GM10248 (cell line): ENCODE data around the gene SOX3.

ENCODE experiments used
- CTCF ChIA-PET: fragments of 300-600 bp; sonication (Branson Sonifier 250); formaldehyde crosslinking; extraction: SDS; loops from one replicate; lab custom pipeline; 2021; ENCODE audit warnings: antibody characterized with exemption; lab: Yijun Ruan, JAX
- POLR2A ChIA-PET: fragments of 350-650 bp; sonication (Branson Sonifier 250); formaldehyde crosslinking; extraction: SDS; loops from one replicate; lab custom pipeline; 2020; ENCODE audit warnings: antibody characterized with exemption; lab: Yijun Ruan, JAX
- DNase-seq: peaks from one replicate; pipeline ENCODE4 v3.0.0; 2012; ENCODE audit errors: extremely low spot score
- TF ChIP-seq, protein P1 (sequence below): IDR thresholded peaks from 2 replicates; pipeline ENCODE4 v1.5.1; 2012; ENCODE audit warnings: mild to moderate bottlenecking, low read depth; ENCODE audit errors: extremely low read depth, missing control alignments, control extremely low read depth

Gene SOX3

DNA sequence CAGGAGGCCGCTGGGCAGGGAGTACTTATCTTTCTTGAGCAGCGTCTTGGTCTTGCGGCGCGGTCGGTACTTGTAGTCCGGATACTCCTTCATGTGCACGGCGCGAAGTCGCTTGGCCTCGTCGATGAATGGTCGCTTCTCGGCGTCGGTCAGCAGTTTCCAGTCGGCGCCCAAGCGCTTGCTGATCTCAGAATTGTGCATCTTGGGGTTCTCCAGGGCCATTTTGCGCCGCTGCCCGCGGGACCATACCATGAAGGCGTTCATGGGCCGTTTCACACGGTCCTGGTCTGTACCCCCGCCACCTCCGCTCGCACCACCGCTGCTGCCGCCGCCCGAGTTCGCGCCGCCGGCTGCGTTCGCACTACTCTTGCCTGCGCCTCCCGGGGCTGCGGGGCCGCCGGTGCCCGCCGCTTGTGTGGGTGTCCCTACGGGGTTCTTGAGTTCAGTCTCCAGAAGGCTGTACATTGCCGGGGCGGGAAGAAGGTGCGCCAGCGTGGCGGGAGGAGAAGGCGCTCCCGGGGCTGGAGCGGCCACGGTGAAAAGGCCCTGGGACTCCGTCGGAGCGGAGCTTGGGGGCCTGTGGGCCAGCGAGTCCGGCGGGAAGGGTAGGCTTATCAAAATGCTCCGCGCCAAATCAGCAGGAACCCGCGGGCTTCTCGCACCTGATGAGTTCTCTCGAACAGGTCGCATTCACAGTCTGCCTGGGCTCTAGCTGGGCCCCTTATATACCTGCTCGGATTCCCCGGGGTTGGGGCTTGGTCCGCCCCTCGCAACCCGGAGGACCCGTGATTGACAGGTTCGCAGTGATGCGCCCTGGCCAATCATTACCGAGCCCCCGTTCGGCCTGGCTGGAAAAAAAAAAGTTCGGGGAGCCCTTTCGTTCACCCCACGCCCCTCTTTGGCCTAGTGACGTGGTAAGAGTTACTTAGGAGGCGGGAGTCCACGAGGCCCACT lies at the start of gene SOX3:
Gene SOX3, minus strand, starts transcription at position 699 of the 954 bp plus-strand sequence. Its CDS starts 9 bp downstream, at position 690.
- POLR2A ChIA-PET, result no interaction called here
- DNase-seq, result no peak
- TF ChIP-seq, protein P1, sequence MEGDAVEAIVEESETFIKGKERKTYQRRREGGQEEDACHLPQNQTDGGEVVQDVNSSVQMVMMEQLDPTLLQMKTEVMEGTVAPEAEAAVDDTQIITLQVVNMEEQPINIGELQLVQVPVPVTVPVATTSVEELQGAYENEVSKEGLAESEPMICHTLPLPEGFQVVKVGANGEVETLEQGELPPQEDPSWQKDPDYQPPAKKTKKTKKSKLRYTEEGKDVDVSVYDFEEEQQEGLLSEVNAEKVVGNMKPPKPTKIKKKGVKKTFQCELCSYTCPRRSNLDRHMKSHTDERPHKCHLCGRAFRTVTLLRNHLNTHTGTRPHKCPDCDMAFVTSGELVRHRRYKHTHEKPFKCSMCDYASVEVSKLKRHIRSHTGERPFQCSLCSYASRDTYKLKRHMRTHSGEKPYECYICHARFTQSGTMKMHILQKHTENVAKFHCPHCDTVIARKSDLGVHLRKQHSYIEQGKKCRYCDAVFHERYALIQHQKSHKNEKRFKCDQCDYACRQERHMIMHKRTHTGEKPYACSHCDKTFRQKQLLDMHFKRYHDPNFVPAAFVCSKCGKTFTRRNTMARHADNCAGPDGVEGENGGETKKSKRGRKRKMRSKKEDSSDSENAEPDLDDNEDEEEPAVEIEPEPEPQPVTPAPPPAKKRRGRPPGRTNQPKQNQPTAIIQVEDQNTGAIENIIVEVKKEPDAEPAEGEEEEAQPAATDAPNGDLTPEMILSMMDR, result no peak
- CTCF ChIA-PET, result no interaction called here

DNA sequence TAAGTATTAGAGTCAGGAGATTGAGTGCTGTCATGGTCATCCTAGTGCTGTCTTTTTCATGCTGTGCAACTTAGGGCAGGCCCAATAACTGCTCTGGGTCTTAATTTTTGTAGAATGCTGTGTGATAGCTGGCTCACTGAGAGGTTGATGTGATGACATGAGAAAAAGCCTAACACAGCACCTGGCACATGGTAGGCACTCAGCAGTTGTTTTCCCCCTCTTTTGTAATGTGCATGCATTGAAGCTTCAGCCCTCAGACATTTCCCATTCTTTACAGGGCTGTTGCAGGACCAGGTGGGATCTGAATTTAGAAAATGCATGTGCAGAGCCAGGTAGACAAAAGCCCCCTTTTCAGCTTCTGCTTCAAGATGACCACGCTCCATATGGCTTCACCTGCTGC lies 44.1 kb upstream of the SOX3 start:
- POLR2A ChIA-PET, result no interaction called here
- TF ChIP-seq, protein P1, result no peak
- CTCF ChIA-PET, result no interaction called here
- DNase-seq, result no peak

DNA sequence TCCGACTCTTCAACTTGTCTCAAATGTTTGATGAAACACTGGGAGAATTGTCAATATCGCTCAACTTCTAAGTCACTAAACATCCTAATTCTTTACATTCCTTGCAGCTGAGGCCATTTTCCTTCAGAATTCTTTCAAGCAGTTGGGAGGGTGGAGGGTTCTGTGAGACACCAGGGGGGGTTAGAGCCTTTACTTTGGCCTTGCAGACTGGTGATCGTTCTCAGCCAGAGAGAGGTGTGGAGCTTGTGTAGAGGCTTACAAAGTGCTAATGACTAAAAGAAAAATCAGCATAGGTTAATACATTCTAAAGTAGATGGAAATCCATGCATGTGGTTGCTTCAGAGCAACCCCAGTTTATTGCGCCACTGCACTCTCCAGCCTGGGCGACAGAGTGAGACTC lies 21.3 kb upstream of the SOX3 start:
- DNase-seq, result no peak
- ChIA-PET CTCF (no interaction called here), POLR2A (no interaction called here)
- TF ChIP-seq, protein P1, result no peak

DNA sequence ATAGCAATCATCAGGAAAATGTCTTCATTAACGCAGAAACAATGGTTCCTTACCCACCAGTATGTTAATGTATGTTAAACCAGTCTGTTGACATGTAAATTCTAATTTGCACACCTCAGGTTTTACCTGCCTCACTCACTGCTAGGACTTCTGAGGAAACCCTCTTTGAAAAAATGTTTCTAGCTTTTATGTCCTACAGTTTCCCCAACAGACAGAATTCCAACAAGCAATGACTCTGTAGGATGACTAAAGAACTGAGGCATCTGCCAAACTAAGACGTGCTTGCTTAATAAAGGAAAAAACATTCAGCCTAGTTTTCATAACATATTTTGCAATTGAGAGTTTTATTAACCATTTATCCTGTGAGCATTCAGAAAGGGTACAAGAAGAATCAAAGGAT lies 20.6 kb upstream of the SOX3 start:
- ChIA-PET POLR2A (no interaction called here), CTCF (no interaction called here)
- TF ChIP-seq, protein P1, result no peak
- no peak for DNase-seq

DNA sequence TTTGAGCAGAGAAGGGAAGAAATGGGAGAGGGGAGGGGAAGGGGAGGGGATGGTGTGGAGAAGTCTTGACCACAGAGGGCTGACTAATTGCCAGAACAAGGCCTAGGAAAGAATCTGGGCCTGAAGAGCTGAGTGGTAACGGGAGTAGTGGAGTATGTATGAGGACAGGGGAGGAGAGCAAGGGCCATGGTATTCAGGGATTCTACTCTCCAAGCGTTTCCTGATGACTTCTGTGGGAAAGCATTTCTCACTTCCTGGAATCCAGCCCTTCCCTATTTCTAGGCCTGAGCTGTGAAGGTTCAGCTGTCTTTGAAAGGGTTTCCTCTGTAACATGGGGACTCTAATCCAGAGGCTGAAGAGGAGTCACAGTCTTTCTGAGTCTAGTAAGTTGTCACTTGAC lies 19.7 kb upstream of the SOX3 start:
- POLR2A ChIA-PET, result no interaction called here
- TF ChIP-seq, protein P1, result no peak
- no peak for DNase-seq
- CTCF ChIA-PET, result no interaction called here

DNA sequence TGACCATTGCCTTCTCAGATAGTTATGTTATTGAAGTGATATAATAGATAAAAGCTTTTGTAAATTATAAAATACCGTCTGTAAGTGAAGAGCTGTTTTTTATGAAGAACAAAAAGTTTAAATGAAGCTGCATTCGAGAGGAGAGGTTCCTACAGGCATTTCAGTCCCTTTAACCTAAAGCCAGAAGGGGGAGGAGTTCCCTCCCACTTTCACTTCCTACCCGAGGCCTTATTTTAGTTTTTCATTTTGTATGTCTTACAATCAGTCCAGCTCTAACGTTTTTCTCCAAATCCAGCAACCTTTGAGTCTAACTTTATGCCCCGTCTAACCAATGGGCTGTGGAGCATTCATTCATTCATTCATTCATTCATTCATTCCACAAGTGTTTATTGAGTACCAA lies 16.5 kb upstream of the SOX3 start:
- TF ChIP-seq, protein P1, result no peak
- no peak for DNase-seq
- CTCF ChIA-PET, result no interaction called here
- POLR2A ChIA-PET, result no interaction called here
